Stimulated activated CD4-positive, alpha-beta T cell treated with anti-CD3 and anti-CD28 coated beads, Interleukin-1b, Interleukin-23, amount 100 ng/mL, for 24 hours (primary cell): ENCODE data around the gene RIBC2.

Source experiments
- DNase-seq, 4 experiments: peaks; one replicate each; pipeline ENCODE4 v3.0.0-alpha.2; 2020; ENCODE audit warnings: low read depth in 4 of 4, low spot score in 1 of 4

The RIBC2 gene

GRCh38 chr22:45472426-45472825, 58.9 kb downstream of the RIBC2 start:
- DNase-seq = no peak

DNA sequence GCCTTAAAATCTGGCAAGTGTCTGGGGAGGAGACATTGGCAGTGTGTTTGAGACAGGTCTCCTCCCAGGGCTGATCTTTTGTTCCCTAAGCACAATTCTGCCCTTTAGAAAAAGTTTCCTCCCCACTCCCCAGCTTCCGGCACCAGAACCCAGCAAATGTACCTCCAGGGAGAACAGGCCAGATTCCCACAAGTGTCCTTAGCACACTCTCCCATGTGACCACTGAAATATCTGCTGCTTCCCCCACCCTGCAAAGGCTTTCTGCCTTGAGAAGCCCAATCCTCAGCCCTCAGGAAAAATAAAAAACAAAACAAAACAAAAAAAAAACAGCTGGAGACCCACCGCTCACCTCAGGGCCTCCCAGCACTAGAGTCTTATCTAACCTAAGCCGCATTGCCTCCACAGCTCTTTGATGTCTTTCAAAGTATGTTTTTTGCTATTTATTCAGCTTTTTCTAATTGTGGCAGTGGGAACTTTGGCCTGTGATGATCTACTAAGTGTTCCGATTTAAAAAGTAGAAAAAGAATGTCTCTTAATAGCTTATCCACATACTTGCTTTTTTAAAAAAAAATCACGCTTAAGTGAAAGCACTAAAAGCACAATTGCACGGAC, 60.2 kb downstream of the RIBC2 start:
- no peak for DNase-seq

GRCh38 chr22:45475063-45475747, 61.7 kb downstream of the RIBC2 start:
- no peak for DNase-seq

- no peak for DNase-seq
Measured at GRCh38 chr22:45475851-45476514, 62.5 kb downstream of the RIBC2 start.

DNA sequence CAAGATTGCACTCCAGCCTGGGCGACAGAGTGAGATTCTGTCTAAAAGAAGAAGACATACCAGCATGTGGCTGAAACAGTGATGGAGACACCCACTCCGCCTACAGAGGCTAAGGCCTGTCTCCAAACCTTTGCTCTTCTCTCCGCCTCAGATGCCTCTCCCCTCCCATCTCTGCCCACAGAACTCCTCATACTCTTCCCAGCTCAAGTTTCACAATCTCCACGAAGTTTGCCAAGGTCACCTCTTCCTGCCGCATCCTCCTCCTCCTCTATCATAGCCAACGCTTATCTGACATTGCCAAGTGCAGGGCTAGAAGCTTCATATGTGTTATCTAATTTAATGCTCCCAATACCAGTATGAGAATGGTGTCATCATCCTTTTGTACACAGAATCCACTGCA, 63.3 kb downstream of the RIBC2 start:
- DNase-seq = no peak

- DNase-seq = no peak
Measured at GRCh38 chr22:45477366-45478107, 64.0 kb downstream of the RIBC2 start.

- DNase-seq = no peak
Measured at GRCh38 chr22:45478108-45478771, 64.7 kb downstream of the RIBC2 start.

DNA sequence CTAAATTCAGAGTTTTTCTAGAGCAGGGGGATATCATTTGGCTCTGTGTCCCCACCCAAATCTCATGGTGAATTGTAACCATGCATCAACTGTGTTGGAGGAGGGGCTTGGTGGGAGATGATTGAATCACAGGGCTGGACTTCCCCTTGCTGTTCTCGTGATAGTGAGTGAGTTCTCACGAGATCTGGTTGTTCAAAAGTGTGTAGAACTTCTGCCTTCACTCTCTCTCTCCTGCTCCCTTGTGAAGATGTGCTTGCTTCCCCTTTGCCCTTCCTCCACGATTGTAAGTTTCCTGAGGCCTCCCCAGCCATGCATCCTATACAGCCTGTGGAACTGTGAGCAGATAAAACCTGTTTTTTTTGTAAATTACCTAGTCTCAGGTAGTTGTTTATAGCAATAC, 67.2 kb downstream of the RIBC2 start:
- DNase-seq = no peak

GRCh38 chr22:45481661-45482060, 68.2 kb downstream of the RIBC2 start:
- no peak for DNase-seq
